SU-DHL-6 (cell line): Measurements from ENCODE around the gene NBEAL1.

ENCODE experiments used
- EZH2phosphoT487 ChIP-seq: fragments of 200-600 bp; sonication (generic), shearing (Covaris generic); conservative IDR thresholded peaks from 2 replicates; pipeline ENCODE4 v1.6.1; 2018; ENCODE audit warnings: mild to moderate bottlenecking, antibody characterized with exemption, low read length, moderate library complexity, mixed read lengths
- TF ChIP-seq, protein P1 (sequence below): fragments of 200-600 bp; sonication (generic); IDR thresholded peaks from one replicate; pipeline ENCODE4 v1.5.1; 2017; ENCODE audit warnings: antibody characterized with exemption, mild to moderate bottlenecking, low read length, moderate library complexity; ENCODE audit not compliant: insufficient read depth, poor library complexity, severe bottlenecking

DNA sequence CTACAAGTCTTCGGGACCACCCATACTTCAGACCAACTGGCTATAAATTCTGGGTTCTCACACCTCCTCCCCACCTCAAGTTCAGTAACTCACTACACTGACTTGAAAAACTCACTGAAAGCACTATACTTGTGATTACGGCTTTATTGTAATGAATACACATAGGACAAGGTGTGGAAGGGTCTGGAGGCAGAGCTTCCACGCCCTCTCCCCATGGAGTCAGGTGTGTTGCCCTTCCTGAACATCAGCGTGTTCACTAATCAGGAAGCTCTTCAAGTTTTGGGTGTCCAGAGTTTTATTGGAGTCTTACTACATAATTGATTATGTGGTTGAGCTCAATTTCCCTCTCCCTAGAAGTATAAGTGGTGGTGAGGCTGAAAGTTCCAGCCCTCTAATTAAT is 27.5 kb downstream of the NBEAL1 start:
- TF ChIP-seq, protein P1, sequence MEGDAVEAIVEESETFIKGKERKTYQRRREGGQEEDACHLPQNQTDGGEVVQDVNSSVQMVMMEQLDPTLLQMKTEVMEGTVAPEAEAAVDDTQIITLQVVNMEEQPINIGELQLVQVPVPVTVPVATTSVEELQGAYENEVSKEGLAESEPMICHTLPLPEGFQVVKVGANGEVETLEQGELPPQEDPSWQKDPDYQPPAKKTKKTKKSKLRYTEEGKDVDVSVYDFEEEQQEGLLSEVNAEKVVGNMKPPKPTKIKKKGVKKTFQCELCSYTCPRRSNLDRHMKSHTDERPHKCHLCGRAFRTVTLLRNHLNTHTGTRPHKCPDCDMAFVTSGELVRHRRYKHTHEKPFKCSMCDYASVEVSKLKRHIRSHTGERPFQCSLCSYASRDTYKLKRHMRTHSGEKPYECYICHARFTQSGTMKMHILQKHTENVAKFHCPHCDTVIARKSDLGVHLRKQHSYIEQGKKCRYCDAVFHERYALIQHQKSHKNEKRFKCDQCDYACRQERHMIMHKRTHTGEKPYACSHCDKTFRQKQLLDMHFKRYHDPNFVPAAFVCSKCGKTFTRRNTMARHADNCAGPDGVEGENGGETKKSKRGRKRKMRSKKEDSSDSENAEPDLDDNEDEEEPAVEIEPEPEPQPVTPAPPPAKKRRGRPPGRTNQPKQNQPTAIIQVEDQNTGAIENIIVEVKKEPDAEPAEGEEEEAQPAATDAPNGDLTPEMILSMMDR, result no peak
- no peak for TF ChIP-seq EZH2phosphoT487
